MV-4-11 (cell line): Measurements from ENCODE around the gene ETS1.

Source experiments
- DNase-seq: peaks from one replicate; lab custom pipeline; 2025; lab: John Stamatoyannopoulos, UW

ETS1 gene

DNA sequence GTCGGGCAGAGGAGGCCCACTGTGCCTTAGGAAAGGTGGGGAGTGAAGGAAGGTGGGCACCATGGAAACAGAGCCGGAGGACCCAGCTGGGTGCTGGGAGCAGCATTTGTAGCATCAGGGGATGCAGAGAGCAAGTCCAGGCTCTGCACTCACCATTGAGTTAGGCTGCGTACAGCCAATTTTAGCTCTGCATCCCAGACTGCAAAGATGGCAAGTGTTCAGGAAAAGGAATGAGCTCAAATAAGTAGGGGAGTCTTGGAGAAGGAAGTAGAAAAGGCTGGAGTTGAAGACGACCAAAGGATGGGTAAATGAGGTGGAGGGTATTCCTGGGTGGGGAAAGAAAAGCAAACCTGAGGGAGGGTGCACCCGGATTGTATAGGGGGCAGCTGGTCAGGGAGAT lies 31.6 kb upstream of the ETS1 start:
- no peak for DNase-seq

DNA sequence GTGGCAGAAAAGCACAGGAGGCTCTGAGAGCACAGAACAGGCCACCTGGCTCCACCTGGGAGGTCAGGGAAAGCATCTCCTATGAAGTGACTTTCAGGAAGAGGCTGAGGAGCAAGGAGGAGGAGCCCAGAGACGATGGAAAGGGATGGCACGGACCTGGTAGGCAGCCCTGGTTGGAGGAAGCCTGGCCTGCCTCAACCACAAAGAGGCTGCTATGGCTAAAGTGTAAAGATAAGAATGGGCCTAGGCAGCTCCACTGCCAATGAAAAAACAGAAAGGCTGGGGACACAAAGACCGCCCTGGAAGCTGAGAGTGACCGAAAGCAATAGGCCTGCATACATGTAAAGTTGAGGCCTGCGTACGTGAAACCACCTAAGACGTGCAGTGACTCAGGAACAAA lies 31.2 kb upstream of the ETS1 start:
- DNase-seq = no peak

DNA sequence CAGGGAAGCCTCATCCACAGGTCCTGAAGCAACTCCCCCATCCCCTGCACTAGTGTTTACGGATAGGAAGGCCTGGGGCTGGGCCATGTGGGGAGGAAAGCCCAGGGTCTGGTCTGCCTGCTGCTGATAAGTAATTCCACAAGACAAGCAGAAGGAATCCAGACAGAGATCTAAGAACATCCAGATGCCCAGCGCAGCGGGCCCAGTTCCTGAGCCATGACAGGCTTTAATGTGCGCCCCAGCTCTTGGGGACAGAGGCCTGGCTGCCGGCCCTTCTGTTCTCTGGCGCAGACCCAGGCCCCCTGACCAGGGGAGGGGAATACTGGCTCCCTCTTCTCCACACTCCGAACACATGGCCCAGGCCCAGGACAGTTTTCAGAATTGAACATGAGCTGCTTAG lies 28.8 kb upstream of the ETS1 start:
- no peak for DNase-seq

DNA sequence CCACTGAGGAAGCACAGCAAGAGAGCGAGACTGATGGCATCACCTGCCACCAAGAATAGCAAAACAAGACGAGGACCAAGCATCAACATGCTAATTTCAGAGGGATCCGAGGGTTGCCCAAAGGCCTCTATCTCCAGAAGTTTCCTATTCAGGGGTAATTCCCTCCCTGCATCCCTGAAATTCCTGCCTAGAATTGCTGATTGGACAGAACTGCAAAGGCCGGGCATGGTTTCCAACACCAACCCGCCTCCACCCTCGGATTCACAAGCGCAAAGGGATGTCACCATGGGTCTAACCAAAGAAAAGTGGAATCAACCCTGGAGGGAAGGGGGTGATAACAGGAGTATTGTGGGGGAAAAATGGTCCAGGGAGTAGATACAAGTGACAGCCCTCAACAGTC lies 28.3 kb upstream of the ETS1 start:
- no peak for DNase-seq

DNA sequence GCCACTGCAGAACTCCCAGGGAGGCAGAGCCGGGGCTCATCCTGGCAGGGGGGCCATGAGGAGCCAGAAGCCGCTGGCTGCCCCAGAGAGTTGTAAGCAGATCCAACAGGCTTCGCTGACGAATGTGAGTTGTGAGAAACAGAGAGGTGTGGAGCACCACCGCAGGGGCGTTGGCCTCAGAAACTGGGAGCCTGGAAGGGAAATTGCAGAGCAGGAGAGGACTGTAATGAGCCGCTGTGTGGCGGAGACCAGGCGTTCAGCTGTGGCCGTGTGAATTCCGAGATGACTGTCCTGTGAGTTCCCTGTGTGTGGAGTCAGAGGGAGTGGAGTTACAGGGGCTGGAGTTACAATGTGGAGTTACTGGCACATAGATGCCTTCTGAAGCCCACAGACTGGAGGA lies 27.7 kb upstream of the ETS1 start:
- DNase-seq = no peak

GRCh38 chr11:128614026-128614425 lies 26.7 kb upstream of the ETS1 start:
- no peak for DNase-seq

DNA sequence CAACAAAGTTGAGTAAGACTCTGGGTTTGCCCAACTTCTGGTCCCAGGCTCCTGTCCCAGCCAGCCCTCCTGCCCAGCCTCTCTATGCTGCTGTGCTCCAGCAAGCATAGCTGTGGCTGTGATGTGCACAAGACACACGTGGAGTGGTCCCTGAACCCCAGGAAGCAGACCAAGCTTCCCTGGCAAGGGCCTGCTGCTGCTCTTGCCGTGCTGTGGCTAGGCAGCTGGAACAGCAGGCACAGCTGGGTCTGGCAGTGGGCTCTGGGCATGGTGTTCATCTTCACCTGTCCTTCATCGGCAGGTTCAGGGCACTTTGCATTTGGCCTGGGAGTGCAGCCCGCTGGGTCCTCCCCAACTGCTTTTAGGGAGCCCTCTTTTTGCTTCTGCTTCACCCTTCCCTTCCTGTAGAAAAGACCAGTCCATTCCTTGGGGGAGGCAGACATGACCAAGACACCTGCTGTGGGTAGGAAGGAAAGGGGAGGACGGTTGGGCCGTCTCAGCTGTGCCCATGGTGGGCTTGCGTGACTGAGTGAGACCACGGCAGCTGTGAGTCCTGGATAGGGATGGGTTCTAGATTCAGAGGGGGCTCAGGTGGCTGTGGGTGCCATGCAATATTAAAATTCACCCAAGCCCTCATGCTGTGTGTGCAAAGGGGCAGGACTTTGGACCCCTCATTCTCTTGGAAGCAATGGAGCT lies 26.1 kb upstream of the ETS1 start:
- no peak for DNase-seq

- DNase-seq = no peak
Observed at GRCh38 chr11:128610721-128611617, 23.6 kb upstream of the ETS1 start.

GRCh38 chr11:128609785-128610184 lies 22.4 kb upstream of the ETS1 start:
- no peak for DNase-seq

DNA sequence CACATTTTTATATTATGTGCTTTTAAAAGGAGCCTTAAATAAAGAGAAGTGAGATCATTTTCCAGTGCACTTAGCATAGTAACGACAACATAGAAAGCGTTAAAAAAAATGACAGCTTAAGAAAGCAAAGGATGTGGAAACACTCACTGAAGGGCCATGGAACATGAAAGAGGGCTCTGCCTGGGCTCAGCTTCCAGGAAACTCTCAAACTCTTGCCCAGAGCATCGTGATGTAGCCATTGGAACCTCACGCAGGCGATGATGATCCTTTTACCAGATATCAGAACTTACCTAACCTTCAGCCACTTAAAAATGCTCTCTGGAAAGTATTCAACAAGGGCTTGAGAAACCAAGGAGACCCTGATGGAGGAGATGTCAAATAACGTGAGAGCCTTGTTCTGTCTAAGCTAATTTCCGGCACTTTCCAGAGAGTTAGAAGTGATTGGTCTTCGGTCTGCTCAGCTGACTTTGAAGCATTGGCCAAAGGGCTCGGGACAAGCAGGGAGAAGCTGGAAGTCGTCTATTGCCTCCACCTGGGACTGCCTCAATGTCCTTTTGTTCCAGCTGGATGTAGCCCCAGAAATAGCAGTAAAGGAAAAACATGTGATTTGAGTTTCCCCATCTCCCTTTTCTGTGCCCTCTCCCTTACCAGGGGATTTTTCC lies 21.5 kb upstream of the ETS1 start:
- no peak for DNase-seq

DNA sequence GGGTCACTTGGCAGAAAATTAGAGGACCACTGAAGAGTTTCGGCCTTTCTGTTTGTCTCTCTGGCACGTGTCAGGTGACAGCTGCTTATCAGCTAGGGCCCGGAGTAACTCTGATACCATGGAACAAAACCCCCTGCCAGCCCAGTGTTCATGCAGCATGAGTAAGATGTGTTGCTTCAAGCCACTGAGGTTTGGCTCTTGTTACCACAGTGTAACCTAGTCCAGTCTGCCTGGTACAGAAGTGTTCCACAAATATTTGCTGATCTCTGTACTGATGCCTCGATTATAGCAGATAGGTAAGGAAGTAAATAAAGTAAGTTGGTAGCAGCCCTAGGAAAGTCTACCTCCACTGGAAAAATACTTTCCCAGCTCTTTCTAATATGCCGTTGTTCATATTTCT lies 20.5 kb upstream of the ETS1 start:
- DNase-seq = no peak

DNA sequence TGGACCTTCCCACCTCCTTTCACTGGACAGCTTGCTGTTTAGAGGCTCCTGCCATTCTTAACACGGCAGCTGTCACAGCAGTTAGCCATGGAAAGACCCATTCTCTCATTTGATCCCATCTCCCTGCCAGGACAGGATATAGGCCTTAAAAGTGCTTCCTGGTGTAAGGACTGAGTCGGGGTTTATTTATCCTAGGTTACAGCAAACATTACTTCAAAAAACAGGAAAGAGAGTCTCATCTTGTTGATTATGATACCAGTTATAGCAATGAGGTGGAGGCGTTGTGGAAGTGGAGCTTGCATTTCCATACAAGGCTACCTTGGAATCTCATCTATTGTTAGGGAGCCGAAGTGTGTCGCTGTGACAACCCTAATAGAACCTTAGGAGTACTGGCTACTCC lies 17.4 kb upstream of the ETS1 start:
- DNase-seq = no peak

DNA sequence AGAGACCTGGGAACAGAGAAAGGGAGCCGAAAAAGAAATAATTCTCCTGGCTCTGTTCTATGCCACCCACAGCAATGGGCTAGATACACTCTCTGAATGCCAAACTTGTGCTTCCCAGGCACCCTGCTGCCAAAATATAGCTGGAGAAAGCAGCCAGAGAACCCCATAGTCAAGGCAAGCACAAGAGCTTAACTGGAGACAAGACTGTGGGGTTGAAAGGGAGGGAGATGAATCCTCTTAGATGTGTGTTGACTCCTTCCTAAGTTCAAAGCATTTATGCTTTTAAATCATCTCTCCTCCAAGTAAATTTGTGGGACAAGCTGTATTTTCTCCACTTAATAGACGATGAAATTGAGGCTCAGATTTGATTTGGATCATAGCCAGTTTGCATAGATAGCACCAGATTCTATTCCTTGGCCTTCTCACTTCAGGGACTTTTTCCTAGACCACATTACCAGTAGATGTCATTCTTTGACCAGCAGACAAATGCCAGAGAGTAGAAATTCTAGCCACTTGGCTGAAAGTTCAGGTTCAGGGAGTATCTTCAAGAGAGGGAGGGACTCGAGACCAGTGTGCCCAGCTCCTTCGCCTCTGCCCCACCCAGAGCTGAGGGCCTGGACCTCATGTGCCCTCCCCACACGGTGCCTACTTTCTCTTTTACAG lies 16.5 kb upstream of the ETS1 start:
- no peak for DNase-seq

DNA sequence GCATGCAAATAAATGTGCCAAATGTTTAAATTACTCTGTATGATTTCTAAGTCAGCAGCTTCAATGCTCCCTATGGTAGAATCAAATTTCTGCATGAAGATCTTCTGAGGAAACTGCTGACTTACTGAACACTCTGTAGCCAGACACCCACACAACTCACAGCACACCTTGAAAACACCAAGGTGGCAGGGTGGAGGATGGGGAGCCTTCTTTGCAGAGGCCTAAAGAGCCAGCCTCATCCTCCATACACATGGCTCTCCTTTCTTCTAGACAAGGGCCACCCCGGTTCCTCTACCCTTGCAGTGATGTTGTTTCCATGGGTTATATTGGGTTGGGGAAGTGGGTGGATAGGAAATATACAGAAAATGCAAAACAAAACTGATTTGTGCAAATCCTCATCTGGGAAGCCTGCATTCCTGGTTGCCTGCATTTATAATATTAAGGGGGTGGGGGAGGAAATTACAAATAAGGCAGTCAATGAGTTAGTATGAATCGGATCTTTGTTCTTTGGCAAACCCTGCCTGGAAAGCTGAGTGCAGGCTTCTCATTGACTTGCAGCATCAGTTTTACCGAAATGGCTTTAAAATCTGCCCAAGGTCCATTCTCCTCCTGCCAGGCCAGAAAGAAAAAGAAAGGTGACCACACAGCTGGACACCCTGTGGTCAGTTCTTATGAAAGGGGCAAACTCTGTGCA lies 15.8 kb upstream of the ETS1 start:
- no peak for DNase-seq

DNA sequence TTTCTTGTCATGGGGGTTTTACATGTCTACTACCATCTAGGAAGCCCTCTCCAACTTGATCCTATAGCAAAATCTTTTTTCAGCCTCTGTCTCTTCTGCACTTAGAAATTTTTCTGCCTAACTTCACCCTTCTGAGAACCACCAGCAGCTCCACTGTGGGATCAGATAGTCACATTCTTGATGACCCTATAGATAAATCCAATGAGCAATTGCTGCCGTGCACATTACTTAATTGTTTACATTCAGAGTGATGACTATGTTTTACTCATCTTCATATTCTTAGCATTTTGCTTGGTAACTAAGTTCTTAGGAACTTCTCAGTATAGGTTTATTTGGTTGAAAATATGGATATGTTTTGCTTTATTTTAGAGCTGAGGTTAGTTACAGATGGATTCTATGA lies 12.4 kb upstream of the ETS1 start:
- DNase-seq = no peak

DNA sequence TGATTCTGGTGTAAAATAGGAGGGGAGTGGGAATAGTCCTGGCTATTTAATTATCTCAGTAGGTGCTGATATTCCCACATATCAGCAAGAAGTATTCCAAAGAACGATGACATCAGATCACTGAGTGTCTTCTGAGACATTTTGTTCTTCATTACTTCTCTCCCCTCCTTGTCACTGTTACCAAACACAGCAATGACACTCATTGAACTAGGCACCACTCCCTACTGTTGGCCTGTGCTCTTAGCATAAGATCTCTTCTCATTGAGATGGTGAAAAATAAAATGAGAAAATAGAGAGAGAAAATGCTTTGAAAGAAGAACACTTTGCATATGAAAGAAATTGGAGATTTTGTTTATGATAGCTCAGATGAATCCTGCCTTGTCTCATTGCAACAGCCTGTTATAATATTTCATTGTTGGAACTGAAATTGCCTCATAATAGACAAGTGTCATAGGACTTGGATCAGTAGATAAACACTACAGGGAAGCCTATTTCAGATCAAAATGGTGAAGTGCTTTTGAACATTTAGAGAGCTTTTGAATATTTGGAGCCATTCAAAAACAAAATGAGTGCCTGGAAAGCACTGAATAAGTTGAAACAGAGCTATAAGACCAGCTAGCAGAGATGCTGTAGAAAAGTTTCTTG lies 11.3 kb upstream of the ETS1 start:
- DNase-seq = no peak

- DNase-seq = no peak
Observed at GRCh38 chr11:128598096-128598495, 10.7 kb upstream of the ETS1 start.

DNA sequence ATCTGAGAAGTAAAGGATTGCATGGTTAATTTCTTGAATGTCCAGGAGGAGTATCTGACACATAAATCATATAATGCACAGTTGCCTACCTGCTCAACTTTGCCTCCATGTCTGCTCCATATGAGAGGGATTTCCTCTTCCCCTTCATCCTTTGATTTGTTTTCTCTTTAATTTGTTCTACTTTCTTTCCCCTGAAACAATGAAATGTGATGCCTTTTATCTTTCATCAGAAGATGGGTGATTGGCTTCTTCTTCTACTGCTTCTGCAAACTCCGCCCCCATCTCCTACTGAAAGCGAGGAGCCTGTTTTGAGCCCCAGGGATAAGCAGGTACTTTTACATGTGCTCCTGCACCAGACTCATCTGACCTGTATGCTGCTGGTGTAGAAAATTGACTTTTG lies 9.9 kb upstream of the ETS1 start:
- DNase-seq = no peak

GRCh38 chr11:128596250-128596649 lies 8.9 kb upstream of the ETS1 start:
- no peak for DNase-seq

DNA sequence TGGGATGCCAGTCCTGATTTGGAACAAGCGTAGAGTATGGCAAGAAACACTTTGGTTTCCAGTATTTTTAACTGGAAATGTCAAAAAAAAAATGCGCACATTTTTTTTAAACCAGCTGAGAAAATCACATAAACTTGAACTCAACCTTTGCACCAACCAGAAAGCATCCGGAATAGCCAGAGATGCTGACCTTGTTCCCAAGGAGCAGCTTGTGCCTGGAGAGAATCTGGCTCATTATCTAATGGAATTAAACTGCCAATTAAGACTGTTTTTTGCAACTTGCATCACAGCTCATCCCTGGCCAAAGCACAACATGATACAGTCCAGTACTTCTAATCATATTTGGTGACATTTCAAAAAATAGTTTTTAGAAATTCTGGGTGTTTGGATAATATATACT lies 8.4 kb upstream of the ETS1 start:
- DNase-seq = no peak

- no peak for DNase-seq
Observed at GRCh38 chr11:128595221-128595620, 7.9 kb upstream of the ETS1 start.
